GM12878 (cell line): Measurements from ENCODE around the gene ING3.

ENCODE experiments used
- EED ChIP-seq: sonication (generic); IDR thresholded peaks from 2 replicates; pipeline ENCODE4 v1.6.1; 2016; ENCODE audit warnings: antibody characterized with exemption, low read depth
- POU2F2 ChIP-seq: IDR thresholded peaks from 3 replicates; pipeline ENCODE4 v1.6.1; 2011; ENCODE audit warnings: low read depth, mild to moderate bottlenecking, low read length, borderline replicate concordance
- TF ChIP-seq, protein P1 (sequence below), 3 experiments: IDR thresholded peaks in 2 of 3; conservative IDR thresholded peaks in 1 of 3; 2 replicates each; pipeline ENCODE4 v1.5.1; 2011; ENCODE audit warnings: low read depth in 3 of 3, low read length in 3 of 3, mild to moderate bottlenecking in 3 of 3, control low read depth in 2 of 3, moderate library complexity in 2 of 3, inconsistent platforms in 1 of 3, mixed read lengths in 1 of 3; ENCODE audit not compliant: control insufficient read depth in 2 of 3, insufficient read depth in 1 of 3; ENCODE audit errors: extremely low read depth in 1 of 3

DNA sequence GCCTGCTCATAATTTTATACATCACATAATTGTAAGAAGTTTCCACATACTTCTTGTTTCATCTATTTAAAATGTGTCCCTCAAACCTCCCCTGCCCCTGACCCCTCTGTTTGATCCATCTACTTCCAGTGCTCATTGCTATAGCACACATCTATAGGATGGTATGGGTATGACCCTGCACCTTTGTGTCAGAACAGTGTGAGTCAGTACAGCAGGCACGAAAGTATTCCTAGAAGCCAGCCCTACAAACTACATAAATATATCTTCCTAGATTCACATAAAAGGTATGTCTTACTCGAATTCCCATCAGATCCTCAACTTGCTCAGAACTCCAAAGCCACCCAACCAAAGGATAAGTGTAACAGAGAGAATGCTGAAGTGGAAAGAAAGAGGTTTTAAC lies 25.7 kb upstream of the ING3 start:
- TF ChIP-seq, protein P1, sequence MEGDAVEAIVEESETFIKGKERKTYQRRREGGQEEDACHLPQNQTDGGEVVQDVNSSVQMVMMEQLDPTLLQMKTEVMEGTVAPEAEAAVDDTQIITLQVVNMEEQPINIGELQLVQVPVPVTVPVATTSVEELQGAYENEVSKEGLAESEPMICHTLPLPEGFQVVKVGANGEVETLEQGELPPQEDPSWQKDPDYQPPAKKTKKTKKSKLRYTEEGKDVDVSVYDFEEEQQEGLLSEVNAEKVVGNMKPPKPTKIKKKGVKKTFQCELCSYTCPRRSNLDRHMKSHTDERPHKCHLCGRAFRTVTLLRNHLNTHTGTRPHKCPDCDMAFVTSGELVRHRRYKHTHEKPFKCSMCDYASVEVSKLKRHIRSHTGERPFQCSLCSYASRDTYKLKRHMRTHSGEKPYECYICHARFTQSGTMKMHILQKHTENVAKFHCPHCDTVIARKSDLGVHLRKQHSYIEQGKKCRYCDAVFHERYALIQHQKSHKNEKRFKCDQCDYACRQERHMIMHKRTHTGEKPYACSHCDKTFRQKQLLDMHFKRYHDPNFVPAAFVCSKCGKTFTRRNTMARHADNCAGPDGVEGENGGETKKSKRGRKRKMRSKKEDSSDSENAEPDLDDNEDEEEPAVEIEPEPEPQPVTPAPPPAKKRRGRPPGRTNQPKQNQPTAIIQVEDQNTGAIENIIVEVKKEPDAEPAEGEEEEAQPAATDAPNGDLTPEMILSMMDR (IDR thresholded peaks at IDR 0.05 in 2 of 3, conservative IDR thresholded peaks at IDR 0.05 in 1 of 3; ENCODE audit: control insufficient read depth in 2 of 3, extremely low read depth in 1 of 3, insufficient read depth in 1 of 3, low read depth in 3 of 3, low read length in 3 of 3), result no peak
- TF ChIP-seq EED (no peak), POU2F2 (no peak)
